Sigmoid colon (tissue), 4 donors: Measurements from ENCODE around the gene MICAL2.

Source experiments
- CTCF ChIP-seq, 4 experiments: fragments of 450-650 bp in 3 of 4; fragments of 200-600 bp in 1 of 4; IDR thresholded peaks; one replicate each; pipeline ENCODE4 v1.5.1; 2016 to 2019; ENCODE audit warnings: antibody characterized with exemption in 4 of 4, mild to moderate bottlenecking in 3 of 4, moderate library complexity in 2 of 4
- EP300 ChIP-seq, 4 donors: sonication (generic); formaldehyde crosslinking; IDR thresholded peaks; one replicate each; pipeline ENCODE4 v1.6.1; 2017; ENCODE audit warnings: antibody characterized with exemption in 4 of 4

- TF ChIP-seq EP300 (IDR thresholded peaks at IDR 0.05) = peak; percentile 23 to 98 (median 83)
- no peak for TF ChIP-seq CTCF (IDR thresholded peaks at IDR 0.05)
Measured at GRCh38 chr11:12075822-12076821, 34.3 kb upstream of the MICAL2 start.
